IPS-18c (cell line): ENCODE results near the gene DLG1.

Source experiments
- H3K4me3 ChIP-seq: 2 replicates; pipeline ENCODE4 v1.7.0; 2013; ENCODE audit warnings: low read depth, mild to moderate bottlenecking, low read length, moderate library complexity; ENCODE audit not compliant: insufficient read depth
- H3K9me3 ChIP-seq: one replicate; pipeline ENCODE4 v1.6.1; 2013; ENCODE audit warnings: mild to moderate bottlenecking, low read length, moderate library complexity; ENCODE audit not compliant: control insufficient read depth, insufficient read depth

Gene DLG1

GRCh38 chr3:197327701-197328100 is 29.3 kb upstream of the DLG1 start:
- H3K9me3 ChIP-seq = no peaks in the 10 kb centered on the region
- no peak overlapping the region for H3K4me3 ChIP-seq

- H3K9me3 ChIP-seq = no peaks in the 10 kb centered on the region
Observed at GRCh38 chr3:197325773-197326172, 27.4 kb upstream of the DLG1 start.

GRCh38 chr3:197322149-197322548 is 23.7 kb upstream of the DLG1 start:
- H3K4me3 ChIP-seq = no peak overlapping the region
- peaks cover 7% of the 10 kb centered on the region for H3K9me3 ChIP-seq

More at GRCh38 chr3:197325773-197326172, 27.4 kb upstream of the DLG1 start:
- H3K4me3 ChIP-seq = no peak overlapping the region

GRCh38 chr3:197320582-197320981 is 22.2 kb upstream of the DLG1 start:
- H3K4me3 ChIP-seq = no peak overlapping the region
- peaks cover 7% of the 10 kb centered on the region for H3K9me3 ChIP-seq

GRCh38 chr3:197317250-197317963 is 19.0 kb upstream of the DLG1 start:
- peaks cover 7% of the 10 kb centered on the region for H3K9me3 ChIP-seq
- H3K4me3 ChIP-seq = no peak overlapping the region

- Histone ChIP-seq H3K9me3 (no peaks in the 10 kb centered on the region), H3K4me3 (no peak overlapping the region)
Observed at GRCh38 chr3:197312431-197312830, 14.0 kb upstream of the DLG1 start.

GRCh38 chr3:197311591-197311990 is 13.2 kb upstream of the DLG1 start:
- Histone ChIP-seq H3K4me3 (no peak overlapping the region), H3K9me3 (no peaks in the 10 kb centered on the region)

- Histone ChIP-seq H3K9me3 (no peaks in the 10 kb centered on the region), H3K4me3 (no peak overlapping the region)
Observed at GRCh38 chr3:197309528-197310361, 11.3 kb upstream of the DLG1 start.

GRCh38 chr3:197308591-197308990 is 10.2 kb upstream of the DLG1 start:
- Histone ChIP-seq H3K9me3 (no peaks in the 10 kb centered on the region), H3K4me3 (no peak overlapping the region)

- Histone ChIP-seq H3K4me3 (no peak overlapping the region), H3K9me3 (no peaks in the 10 kb centered on the region)
Observed at GRCh38 chr3:197306374-197307086, 8.1 kb upstream of the DLG1 start.

- H3K9me3 ChIP-seq = no peaks in the 10 kb centered on the region
- no peak overlapping the region for H3K4me3 ChIP-seq
Observed at GRCh38 chr3:197305854-197306253, 7.4 kb upstream of the DLG1 start.

GRCh38 chr3:197303452-197303851 is 5.0 kb upstream of the DLG1 start:
- Histone ChIP-seq H3K9me3 (no peaks in the 10 kb centered on the region), H3K4me3 (no peak overlapping the region)

GRCh38 chr3:197302696-197303341 is 4.4 kb upstream of the DLG1 start:
- Histone ChIP-seq H3K9me3 (no peaks in the 10 kb centered on the region), H3K4me3 (no peak overlapping the region)

GRCh38 chr3:197302033-197302432 is 3.6 kb upstream of the DLG1 start:
- Histone ChIP-seq H3K4me3 (no peak overlapping the region), H3K9me3 (no peaks in the 10 kb centered on the region)

- H3K9me3 ChIP-seq = no peaks in the 10 kb centered on the region
- H3K4me3 ChIP-seq = no peak overlapping the region
Observed at GRCh38 chr3:197300361-197300760, 1.9 kb upstream of the DLG1 start.

GRCh38 chr3:197298945-197299854 is 788 bp upstream of the DLG1 start:
- peak overlapping the region; percentile 89 for H3K4me3 ChIP-seq
- no peaks in the 10 kb centered on the region for H3K9me3 ChIP-seq
